A549 (cell line): ENCODE results near the gene KCTD18.

Experiments
- CHD2 ChIP-seq: fragments of 150-350 bp; IDR thresholded peaks from 2 replicates; pipeline ENCODE4 v1.6.1; 2014; ENCODE audit warnings: low read length; ENCODE audit not compliant: partially characterized antibody
- ELK1 ChIP-seq: fragments of 150-350 bp; IDR thresholded peaks from 2 replicates; pipeline ENCODE4 v1.6.1; 2014; ENCODE audit warnings: low read depth, mild to moderate bottlenecking, low read length
- MAFK ChIP-seq: fragments of 450-650 bp; IDR thresholded peaks from 2 replicates; pipeline ENCODE4 v1.6.1; 2014; ENCODE audit not compliant: partially characterized antibody
- NFE2L2 ChIP-seq: fragments of 150-350 bp; conservative IDR thresholded peaks from 2 replicates; pipeline ENCODE4 v1.6.1; 2014; ENCODE audit warnings: low read length
- POLR2A ChIP-seq: IDR thresholded peaks from 2 replicates; pipeline ENCODE4 v1.6.1; 2012; ENCODE audit warnings: mild to moderate bottlenecking, low read length
- TF ChIP-seq, protein P1 (sequence below): fragments of >200 bp; sonication (Bioruptor Twin); formaldehyde crosslinking; IDR thresholded peaks from 3 replicates; pipeline ENCODE4 v1.5.1; 2016
- TF ChIP-seq, protein P2 (sequence below): IDR thresholded peaks from 2 replicates; pipeline ENCODE4 v1.6.1; 2012; ENCODE audit warnings: low read depth, borderline replicate concordance

- TF ChIP-seq, protein P1, sequence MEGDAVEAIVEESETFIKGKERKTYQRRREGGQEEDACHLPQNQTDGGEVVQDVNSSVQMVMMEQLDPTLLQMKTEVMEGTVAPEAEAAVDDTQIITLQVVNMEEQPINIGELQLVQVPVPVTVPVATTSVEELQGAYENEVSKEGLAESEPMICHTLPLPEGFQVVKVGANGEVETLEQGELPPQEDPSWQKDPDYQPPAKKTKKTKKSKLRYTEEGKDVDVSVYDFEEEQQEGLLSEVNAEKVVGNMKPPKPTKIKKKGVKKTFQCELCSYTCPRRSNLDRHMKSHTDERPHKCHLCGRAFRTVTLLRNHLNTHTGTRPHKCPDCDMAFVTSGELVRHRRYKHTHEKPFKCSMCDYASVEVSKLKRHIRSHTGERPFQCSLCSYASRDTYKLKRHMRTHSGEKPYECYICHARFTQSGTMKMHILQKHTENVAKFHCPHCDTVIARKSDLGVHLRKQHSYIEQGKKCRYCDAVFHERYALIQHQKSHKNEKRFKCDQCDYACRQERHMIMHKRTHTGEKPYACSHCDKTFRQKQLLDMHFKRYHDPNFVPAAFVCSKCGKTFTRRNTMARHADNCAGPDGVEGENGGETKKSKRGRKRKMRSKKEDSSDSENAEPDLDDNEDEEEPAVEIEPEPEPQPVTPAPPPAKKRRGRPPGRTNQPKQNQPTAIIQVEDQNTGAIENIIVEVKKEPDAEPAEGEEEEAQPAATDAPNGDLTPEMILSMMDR, result no peak
- TF ChIP-seq NFE2L2 (no peak), POLR2A (no peak), CHD2 (no peak), ELK1 (no peak), MAFK (no peak)
- TF ChIP-seq, protein P2, sequence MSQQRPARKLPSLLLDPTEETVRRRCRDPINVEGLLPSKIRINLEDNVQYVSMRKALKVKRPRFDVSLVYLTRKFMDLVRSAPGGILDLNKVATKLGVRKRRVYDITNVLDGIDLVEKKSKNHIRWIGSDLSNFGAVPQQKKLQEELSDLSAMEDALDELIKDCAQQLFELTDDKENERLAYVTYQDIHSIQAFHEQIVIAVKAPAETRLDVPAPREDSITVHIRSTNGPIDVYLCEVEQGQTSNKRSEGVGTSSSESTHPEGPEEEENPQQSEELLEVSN, result no peak
Observed at GRCh38 chr2:200466425-200467418, 43.1 kb downstream of the KCTD18 start.
